K562 (cell line): ENCODE data around the gene PDE4D. TPM values are rescaled to one million over a fixed set of nuclear protein-coding genes. Genes with fewer than 3 reads are reported as not detected.

ENCODE experiments used
- ATAC-seq: fragments of 200-7000 bp; cut with Tn5 transposase; 3 replicates; pipeline ENCODE4 v1.9.1; 2020; ENCODE audit warnings: moderate library complexity
- BruUV-seq: library from RNA; stranded (reverse); fragments of 400-500 nt; replicated peaks from 2 replicates; lab custom pipeline; 2021; lab: Mats Ljungman, UMichigan
- CTCF ChIA-PET: fragments of 300-600 bp; formaldehyde crosslinking; extraction: SDS; loops from one replicate; lab custom pipeline; 2021; ENCODE audit warnings: low intra/inter-chr PET ratio; lab: Yijun Ruan, JAX
- POLR2A ChIA-PET: fragments of 300-600, 350-650 bp; sonication (Branson Sonifier 250); formaldehyde crosslinking; extraction: SDS; loops from one replicate; lab custom pipeline; 2021; ENCODE audit warnings: antibody characterized with exemption, inconsistent platforms; lab: Yijun Ruan, JAX
- DNase-seq, 4 experiments: peaks; one replicate each; pipeline versions ENCODE4 v3.0.0 to v3.0.0-alpha.2; 2011 to 2018; ENCODE audit warnings: low spot score in 3 of 4, mixed read lengths in 3 of 4; ENCODE audit errors: extremely low read depth in 1 of 4
- FAIRE-seq: peaks from 2 replicates; lab custom pipeline; 2011; peaks lifted over from hg19 to GRCh38; lab: Jason Lieb, UNC
- H2AFZ ChIP-seq: 2 replicates; pipeline ENCODE4 v1.6.0; 2011; ENCODE audit warnings: low read depth, low read length, control low read depth, inconsistent platforms
- H3K27ac ChIP-seq: fragments of 200-600 bp; 3 replicates; pipeline ENCODE4 v1.8.0; 2011; ENCODE audit warnings: low read depth, mild to moderate bottlenecking, control low read depth, inconsistent platforms, low read length, moderate library complexity, mixed read lengths; ENCODE audit errors: extremely low read depth
- H3K27me3 ChIP-seq, 2 experiments: fragments of 300-600 bp in 1 of 2; 2 replicates in 1 of 2; 3 replicates in 1 of 2; pipeline versions ENCODE4 v1.6.0 to v1.8.0; 2011; ENCODE audit warnings: inconsistent platforms in 2 of 2, low read length in 2 of 2, mild to moderate bottlenecking in 1 of 2, mixed read lengths in 1 of 2, moderate library complexity in 1 of 2; ENCODE audit not compliant: control insufficient read depth in 2 of 2, insufficient read depth in 2 of 2
- H3K36me3 ChIP-seq: fragments of 300-600 bp; 3 replicates; pipeline ENCODE4 v1.8.0; 2011; ENCODE audit warnings: mild to moderate bottlenecking, low read length, inconsistent platforms; ENCODE audit not compliant: control insufficient read depth, insufficient read depth
- H3K4me1 ChIP-seq, 2 experiments: fragments of 200-600 bp in 1 of 2; replicated peaks in 1 of 2; 2 replicates in 1 of 2; 3 replicates in 1 of 2; pipeline versions ENCODE4 v1.5.1 to v1.8.0; 2011; ENCODE audit warnings: inconsistent platforms in 2 of 2, low read length in 2 of 2, mild to moderate bottlenecking in 1 of 2, mixed read lengths in 1 of 2, moderate library complexity in 1 of 2; ENCODE audit not compliant: control insufficient read depth in 2 of 2, insufficient read depth in 2 of 2
- H3K4me2 ChIP-seq: 2 replicates; pipeline ENCODE4 v1.6.1; 2011; ENCODE audit warnings: low read length, control low read depth, inconsistent platforms, mixed read lengths; ENCODE audit not compliant: insufficient read depth
- H3K4me3 ChIP-seq: fragments of 200-600 bp; sonication (generic), shearing (Covaris generic); 2 replicates; pipeline ENCODE4 v1.5.1; 2016; ENCODE audit warnings: control low read depth, inconsistent platforms
- H3K79me2 ChIP-seq: fragments of 200-600 bp; 3 replicates; pipeline ENCODE4 v1.8.0; 2011; ENCODE audit warnings: low read length, inconsistent platforms; ENCODE audit not compliant: control insufficient read depth, insufficient read depth
- H3K9ac ChIP-seq, 2 experiments: 2 replicates each; pipeline versions ENCODE4 v1.6.0 to v1.6.1; 2011; ENCODE audit warnings: low read depth in 2 of 2, low read length in 2 of 2, control low read depth in 1 of 2, inconsistent platforms in 1 of 2, mild to moderate bottlenecking in 1 of 2, mixed read lengths in 1 of 2; ENCODE audit not compliant: insufficient read depth in 1 of 2
- H3K9me1 ChIP-seq: one replicate; pipeline ENCODE4 v1.6.0; 2011; ENCODE audit warnings: inconsistent platforms, mild to moderate bottlenecking, low read length, moderate library complexity; ENCODE audit not compliant: control insufficient read depth, insufficient read depth
- H3K9me3 ChIP-seq: replicated peaks from 2 replicates; pipeline ENCODE4 v1.5.1; 2011; ENCODE audit warnings: low read depth, low read length, inconsistent platforms; ENCODE audit not compliant: control insufficient read depth, insufficient read depth
- H4K20me1 ChIP-seq: replicated peaks from 2 replicates; pipeline ENCODE4 v1.6.1; 2011; ENCODE audit warnings: low read length, inconsistent platforms, mixed read lengths; ENCODE audit not compliant: control insufficient read depth, insufficient read depth
- CEBPG ChIP-seq, 3 experiments: fragments of 200-800 bp in 1 of 3; sonication (Bioruptor generic) in 1 of 3; sonication (generic) in 1 of 3; formaldehyde crosslinking in 1 of 3; IDR thresholded peaks in 2 of 3; conservative IDR thresholded peaks in 1 of 3; 2 replicates each; pipeline versions ENCODE4 v1.6.1 to v1.8.0; 2016 to 2022; ENCODE audit warnings: missing compliant biosample characterization in 2 of 3, missing genetic modification characterization in 2 of 3, mild to moderate bottlenecking in 1 of 3, missing genetic modification reagents in 1 of 3
- CREM ChIP-seq: IDR thresholded peaks from 2 replicates; pipeline ENCODE4 v1.6.1; 2014; ENCODE audit warnings: antibody characterized with exemption, low read depth
- GTF2A2 ChIP-seq: IDR thresholded peaks from 2 replicates; pipeline ENCODE4 v1.6.1; 2016; ENCODE audit warnings: mild to moderate bottlenecking, missing genetic modification characterization, missing compliant biosample characterization
- PHB ChIP-seq: fragments of 250-450 bp; sonication (Bioruptor Pico); IDR thresholded peaks from 2 replicates; pipeline ENCODE4 v1.5.0; 2021
- ZFPM2 ChIP-seq: fragments of 250-450 bp; sonication (Bioruptor Pico); IDR thresholded peaks from 2 replicates; pipeline ENCODE4 v1.5.1; 2022; ENCODE audit warnings: mild to moderate bottlenecking
- WGBS: fragments of 100-300 bp; shearing (Covaris generic); methylation state at CpG from one replicate; pipeline ENCODE4 v1.1.6; 2016; ENCODE audit warnings: low coverage, mixed read lengths; ENCODE audit not compliant: insufficient coverage; ENCODE audit errors: missing lambda C conversion rate; 5-methylcytosine and 5-hydroxymethylcytosine counted together
- in situ Hi-C: fragments of 300-500 bp; cut with MboI; formaldehyde crosslinking; loops from 4 replicates; pipeline ENCODE4 v1.15.0; 2018; ENCODE audit warnings: inconsistent platforms, mixed read lengths
- intact Hi-C: fragments of 100-400 bp; cut with micrococcal nuclease; formaldehyde crosslinking; loops from 2 replicates; pipeline ENCODE4 v1.14.2; 2022
- polyA plus RNA-seq, 8 experiments: library from polyadenylated mRNA; depleted of rRNA in 4 of 8; stranded (reverse) in 5 of 8; unstranded in 3 of 8; fragments of >200 nt; fragmentation: Nextera tagmentation in 2 of 8; fragmentation: Illumina TruSeq in 1 of 8; extraction: Ambion mirVana in 2 of 8; extraction: Trizol in 1 of 8; gene quantifications; 2 replicates each; pipeline versions ENCODE4 v1.2.1 to v1.2.3, GENCODE V29; 2011 to 2014; ENCODE audit warnings: inconsistent platforms in 1 of 8, missing spikeins in 1 of 8
- total RNA-seq, 7 experiments: library from RNA; depleted of rRNA in 6 of 7; stranded (reverse); fragments of >200 nt in 6 of 7; fragmentation: Illumina TruSeq in 2 of 7; extraction: Trizol in 2 of 7; gene quantifications; 2 replicates each; pipeline versions ENCODE4 v1.2.1 to v1.2.3, GENCODE V29; 2011 to 2021; ENCODE audit warnings: low replicate concordance in 1 of 7
- TF ChIP-seq, protein P1 (sequence below): fragments of 150-350 bp; conservative IDR thresholded peaks from 2 replicates; pipeline ENCODE4 v1.6.1; 2014; ENCODE audit warnings: low read length

The PDE4D gene
- total and polyA plus RNA-seq, 9 of the 15 experiments (the other 6 are each of a cell fraction or from before 2014, with no cell fraction given), result 0.04 to 0.46 (median 0.13) TPM

- in situ Hi-C loops, result no loop called here
- no peak overlapping the region for H3K9ac ChIP-seq
- no peak overlapping the region for H3K4me3 ChIP-seq
- H3K4me2 ChIP-seq, result no peak overlapping the region
- no peak for DNase-seq
- FAIRE-seq, result no peak
- intact Hi-C loops, result no loop called here
- 0% methylated on average over 1 of the region's 1 CpG for WGBS
- CTCF ChIA-PET, result no interaction called here
- POLR2A ChIA-PET, result no interaction called here
- H3K9me1 ChIP-seq, result no peaks in the 10 kb centered on the region
- H3K27ac ChIP-seq, result no peak overlapping the region
- H3K27me3 ChIP-seq, result no peaks in the 10 kb centered on the region
- no peaks in the 10 kb centered on the region for H3K4me1 ChIP-seq
- no peak for ATAC-seq
- no peak overlapping the region for H2AFZ ChIP-seq
- no peaks in the 10 kb centered on the region for H4K20me1 ChIP-seq
- no peaks in the 10 kb centered on the region for H3K9me3 ChIP-seq
- no peak for TF ChIP-seq GTF2A2 (tag)
- TF ChIP-seq, all 486 proteins: peak for 0
- BruUV-seq, result no TSS peak
- H3K79me2 ChIP-seq, result no peaks in the 10 kb centered on the region
- H3K36me3 ChIP-seq, result no peaks in the 10 kb centered on the region
These were observed 867.8 kb downstream of the PDE4D start for GRCh38 chr5:59025734-59026133.

- 0% methylated on average over 7 of the region's 7 CpGs for WGBS
- no TSS peak for BruUV-seq
- POLR2A ChIA-PET, result no interaction called here
- FAIRE-seq (no peak), ATAC-seq (no peak)
- Histone ChIP-seq H3K9ac (no peak overlapping the region), H3K27ac (no peak overlapping the region), H3K36me3 (no peaks in the 10 kb centered on the region), H3K4me3 (no peak overlapping the region), H3K79me2 (no peaks in the 10 kb centered on the region), H3K9me3 (no peaks in the 10 kb centered on the region)
- intact Hi-C loops (no loop called here), in situ Hi-C loops (no loop called here)
- TF ChIP-seq PHB (no peak), ZFPM2 (CRISPR knock-in tag) (no peak), CREM (no peak), CEBPG (CRISPR knock-in tag; IDR thresholded peaks at IDR 0.05) (no peak), CEBPG (tag; conservative IDR thresholded peaks at IDR 0.05 in 1 of 2, IDR thresholded peaks at IDR 0.05 in 1 of 2) (no peak)
- TF ChIP-seq, protein P1, sequence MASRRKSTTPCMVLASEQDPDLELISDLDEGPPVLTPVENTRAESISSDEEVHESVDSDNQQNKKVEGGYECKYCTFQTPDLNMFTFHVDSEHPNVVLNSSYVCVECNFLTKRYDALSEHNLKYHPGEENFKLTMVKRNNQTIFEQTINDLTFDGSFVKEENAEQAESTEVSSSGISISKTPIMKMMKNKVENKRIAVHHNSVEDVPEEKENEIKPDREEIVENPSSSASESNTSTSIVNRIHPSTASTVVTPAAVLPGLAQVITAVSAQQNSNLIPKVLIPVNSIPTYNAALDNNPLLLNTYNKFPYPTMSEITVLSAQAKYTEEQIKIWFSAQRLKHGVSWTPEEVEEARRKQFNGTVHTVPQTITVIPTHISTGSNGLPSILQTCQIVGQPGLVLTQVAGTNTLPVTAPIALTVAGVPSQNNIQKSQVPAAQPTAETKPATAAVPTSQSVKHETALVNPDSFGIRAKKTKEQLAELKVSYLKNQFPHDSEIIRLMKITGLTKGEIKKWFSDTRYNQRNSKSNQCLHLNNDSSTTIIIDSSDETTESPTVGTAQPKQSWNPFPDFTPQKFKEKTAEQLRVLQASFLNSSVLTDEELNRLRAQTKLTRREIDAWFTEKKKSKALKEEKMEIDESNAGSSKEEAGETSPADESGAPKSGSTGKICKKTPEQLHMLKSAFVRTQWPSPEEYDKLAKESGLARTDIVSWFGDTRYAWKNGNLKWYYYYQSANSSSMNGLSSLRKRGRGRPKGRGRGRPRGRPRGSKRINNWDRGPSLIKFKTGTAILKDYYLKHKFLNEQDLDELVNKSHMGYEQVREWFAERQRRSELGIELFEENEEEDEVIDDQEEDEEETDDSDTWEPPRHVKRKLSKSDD, result no peak
- TF ChIP-seq, all 486 proteins: peak for 0
- H4K20me1 ChIP-seq, result no peaks in the 10 kb centered on the region
- CTCF ChIA-PET, result no interaction called here
- H3K4me1 ChIP-seq, result no peaks in the 10 kb centered on the region
- no peak overlapping the region for H2AFZ ChIP-seq
- no peaks in the 10 kb centered on the region for H3K9me1 ChIP-seq
- H3K27me3 ChIP-seq, result no peaks in the 10 kb centered on the region
- H3K4me2 ChIP-seq, result no peak overlapping the region
- DNase-seq, result no peak
These were observed 871.5 kb downstream of the PDE4D start for GRCh38 chr5:59021837-59022514.
